HG03064 (cell line): ENCODE data around the gene B3GNT4.
"Not testable (repeated sequence)": the region's sequence is repeated elsewhere in the genome, so short reads cannot be mapped to it uniquely, and the experiment has no call there.

ENCODE experiments used
- ATAC-seq: cut with Tn5 transposase; IDR thresholded peaks from one replicate; pipeline ENCODE4 v1.9.1; 2021; ENCODE audit warnings: low read depth; ENCODE audit not compliant: unreplicated experiment

Gene B3GNT4

GRCh38 chr12:122203301-122204166 lies at the start of gene B3GNT4:
TSS of gene B3GNT4 (plus strand) at chr12:122203709. CDS start at chr12:122204619, 910 bp downstream.
- no peak for ATAC-seq

DNA sequence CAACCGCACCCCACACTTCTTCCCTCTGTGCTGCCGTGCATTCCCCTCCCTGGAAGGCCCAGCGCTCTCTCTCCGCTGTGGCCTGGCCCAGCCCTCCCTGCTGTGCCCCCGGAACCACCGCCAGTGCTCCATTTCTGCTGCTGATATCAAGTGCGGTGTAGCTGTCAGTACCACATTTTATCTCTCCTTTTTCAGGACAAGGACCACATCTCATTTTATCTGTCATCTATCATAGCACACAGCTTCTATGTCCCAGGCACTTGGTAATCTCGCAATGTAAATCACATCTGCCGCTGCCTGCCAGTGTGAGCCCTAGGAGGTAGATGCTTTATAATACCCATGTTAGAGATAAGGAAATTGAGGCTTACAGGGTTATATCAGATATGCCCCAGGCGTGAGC lies 47.8 kb upstream of the B3GNT4 start:
- no peak for ATAC-seq

- no peak for ATAC-seq
Measured at GRCh38 chr12:122158700-122159285, 44.7 kb upstream of the B3GNT4 start.

DNA sequence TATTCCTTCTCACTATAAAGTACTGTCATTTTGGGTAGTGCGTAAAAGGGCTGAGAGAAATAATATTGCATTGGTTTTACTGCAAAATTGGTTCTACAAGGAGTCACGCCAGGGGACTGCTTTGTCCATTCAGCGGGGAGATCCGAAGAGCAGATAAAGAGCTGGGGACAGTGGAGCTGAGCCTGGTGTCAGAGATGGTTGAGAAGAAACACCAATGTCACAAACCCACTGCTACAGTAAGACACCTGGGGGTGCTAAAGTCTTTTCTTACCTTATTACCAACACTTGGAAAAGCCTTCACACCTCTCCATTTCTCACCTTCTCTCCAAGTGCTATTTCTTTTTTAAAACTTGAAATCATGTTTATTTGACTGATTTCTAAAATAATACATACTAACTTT lies 43.6 kb upstream of the B3GNT4 start:
- no peak for ATAC-seq

DNA sequence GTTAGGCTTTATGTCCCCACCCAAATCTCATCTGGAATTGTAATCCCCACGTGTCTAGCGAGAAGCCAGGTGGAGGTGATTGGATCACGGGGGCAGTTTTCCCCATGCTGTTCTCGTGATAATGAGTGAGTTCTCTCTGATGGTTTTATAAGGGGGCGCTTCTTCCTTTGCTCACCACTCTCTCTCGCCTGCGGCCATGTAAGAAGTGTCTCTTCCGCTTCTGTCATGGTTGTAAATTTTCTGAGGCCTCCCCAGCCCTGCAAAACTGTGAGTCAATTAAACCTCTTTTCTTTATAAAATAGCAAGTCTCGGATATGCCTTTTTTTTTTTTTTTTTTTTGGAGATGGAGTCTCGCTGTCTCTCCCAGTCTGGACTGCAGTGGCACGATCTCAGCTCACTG lies 42.7 kb upstream of the B3GNT4 start:
- ATAC-seq, result no peak

- ATAC-seq, result no peak
Measured at GRCh38 chr12:122161682-122162081, 41.8 kb upstream of the B3GNT4 start.

DNA sequence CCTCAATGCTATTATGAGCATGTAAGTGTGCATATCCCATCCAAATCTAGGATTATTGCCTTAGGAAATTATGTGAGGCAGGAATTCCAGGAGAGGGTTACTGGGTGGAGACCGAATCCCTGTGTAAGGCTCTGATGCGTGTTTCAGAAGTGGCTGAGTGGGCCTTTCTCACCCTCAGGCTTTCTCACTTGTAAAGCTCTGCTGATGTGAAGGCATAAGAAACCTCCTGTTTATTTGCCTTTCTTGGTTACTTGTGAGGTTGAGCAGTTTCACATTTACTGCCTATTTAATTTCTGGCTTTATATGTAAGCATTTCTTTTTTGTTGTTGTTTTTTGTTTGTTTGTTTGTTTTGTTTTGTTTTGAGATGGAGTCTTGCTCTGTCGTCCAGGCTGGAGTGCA lies 40.5 kb upstream of the B3GNT4 start:
- no peak for ATAC-seq

GRCh38 chr12:122166422-122167349 lies 36.8 kb upstream of the B3GNT4 start:
- ATAC-seq, result no peak

DNA sequence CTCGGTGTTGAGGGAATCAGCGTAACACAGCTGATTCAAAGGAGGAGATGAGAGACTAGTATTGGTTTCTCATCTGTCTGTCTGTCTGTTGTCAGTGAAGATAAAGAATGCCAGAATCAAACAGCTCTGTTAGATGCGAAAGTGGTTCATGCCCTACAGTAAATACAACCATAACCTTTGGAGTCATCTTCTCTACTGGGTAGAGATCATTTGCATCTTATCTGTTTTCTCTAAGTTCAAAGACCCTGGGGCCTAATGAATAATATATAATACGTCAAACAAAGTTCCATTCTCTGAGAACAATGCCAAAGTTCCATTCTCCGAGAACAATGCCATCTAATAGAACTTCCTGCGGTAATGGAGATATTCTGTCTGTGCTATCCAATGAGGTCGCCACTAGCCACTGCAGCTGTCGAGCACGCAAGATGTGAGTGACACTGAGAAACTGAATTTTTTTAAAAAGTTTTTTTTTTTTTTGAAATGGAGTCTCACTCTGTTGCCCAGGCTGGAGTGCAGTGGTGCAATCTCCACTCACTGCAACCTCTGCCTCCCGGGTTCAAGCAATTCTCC lies 36.1 kb upstream of the B3GNT4 start:
- ATAC-seq, result no peak

DNA sequence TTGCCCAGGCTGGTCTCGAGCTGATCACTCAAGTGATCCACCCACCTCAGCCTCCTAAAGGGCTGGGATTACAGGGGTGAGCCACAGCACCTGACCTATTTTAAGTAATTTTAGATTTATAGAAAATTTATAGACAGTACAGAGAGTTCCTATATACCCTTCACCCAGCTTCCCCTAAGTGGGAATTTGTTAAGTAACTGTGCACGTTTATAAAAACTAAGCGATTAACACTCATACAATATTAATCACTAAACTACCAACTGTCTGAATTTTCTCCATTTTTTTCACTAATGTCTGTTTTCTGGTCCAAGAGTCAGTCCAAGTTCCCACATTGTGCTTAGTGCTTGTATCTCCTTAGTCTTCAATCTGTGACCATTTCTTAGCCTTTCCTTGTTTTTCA lies 35.0 kb upstream of the B3GNT4 start:
- no peak for ATAC-seq

DNA sequence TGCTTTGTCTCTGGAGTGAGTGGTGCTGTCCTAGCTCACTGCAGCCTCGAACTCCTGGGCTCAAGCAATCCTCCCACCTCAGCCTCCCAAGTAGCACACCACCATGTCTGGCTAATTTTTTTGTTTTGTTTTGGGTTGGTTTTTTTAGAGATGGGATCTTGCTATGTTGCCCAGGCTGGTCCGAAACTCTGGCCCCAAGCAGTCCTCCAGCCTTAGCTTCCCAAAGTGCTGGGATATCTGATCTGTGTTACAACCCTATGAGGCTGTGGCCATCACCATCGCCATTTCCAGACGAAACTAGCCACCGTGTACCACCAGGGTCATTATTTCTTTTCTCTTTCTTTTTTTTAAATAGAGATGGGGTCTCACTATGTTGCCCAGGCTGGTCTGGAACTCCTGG lies 32.1 kb upstream of the B3GNT4 start:
- ATAC-seq, result no peak

- ATAC-seq, result no peak
Measured at GRCh38 chr12:122172262-122172939, 31.1 kb upstream of the B3GNT4 start.

- ATAC-seq, result no peak
Measured at GRCh38 chr12:122174155-122174845, 29.2 kb upstream of the B3GNT4 start, which contains the start of gene IL31. TSS of gene IL31 (minus strand) at chr12:122174221. CDS start at chr12:122174172, 49 bp downstream.

- not testable (repeated sequence) for ATAC-seq
Measured at GRCh38 chr12:122176473-122176872, 27.0 kb upstream of the B3GNT4 start.

DNA sequence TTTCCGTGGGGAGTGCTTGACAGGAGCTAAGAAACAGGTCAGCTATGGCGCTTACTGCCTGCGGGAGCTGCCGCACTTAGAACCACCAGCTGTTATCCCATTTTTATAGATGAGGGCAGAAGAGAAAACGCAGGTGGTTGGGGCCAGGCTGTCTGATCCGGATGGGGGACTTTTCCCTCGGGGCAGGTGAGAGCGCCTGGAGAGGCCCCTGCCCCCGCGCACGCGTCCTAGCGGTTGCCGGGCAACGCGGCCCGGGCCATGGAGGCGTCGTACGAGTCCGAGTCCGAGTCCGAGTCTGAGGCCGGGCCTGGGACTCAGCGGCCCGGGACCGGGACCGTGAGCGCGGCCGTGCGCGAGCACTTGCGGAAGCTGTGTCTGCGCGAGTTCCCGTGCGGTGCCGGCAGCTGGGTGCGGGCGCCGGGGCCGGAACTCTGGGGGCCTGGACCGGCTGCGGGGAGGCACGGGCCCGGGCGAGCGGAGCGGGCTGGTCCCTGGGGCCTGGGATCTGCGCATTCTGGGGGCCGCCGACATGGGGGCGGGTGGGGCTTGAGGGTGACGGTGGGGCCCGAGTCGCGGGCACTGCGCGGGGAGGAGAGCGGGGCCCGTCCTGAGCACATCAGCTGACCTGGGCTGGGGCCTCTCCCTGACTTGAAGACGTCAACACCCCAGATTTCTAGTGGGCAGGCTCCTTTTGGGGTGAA lies 20.5 kb upstream of the B3GNT4 start, which contains the start of gene LRRC43:
Gene LRRC43, plus strand, starts transcription at position 237 of the 701 bp plus-strand sequence. Its CDS starts 22 bp downstream, at position 259.
- ATAC-seq, result no peak

DNA sequence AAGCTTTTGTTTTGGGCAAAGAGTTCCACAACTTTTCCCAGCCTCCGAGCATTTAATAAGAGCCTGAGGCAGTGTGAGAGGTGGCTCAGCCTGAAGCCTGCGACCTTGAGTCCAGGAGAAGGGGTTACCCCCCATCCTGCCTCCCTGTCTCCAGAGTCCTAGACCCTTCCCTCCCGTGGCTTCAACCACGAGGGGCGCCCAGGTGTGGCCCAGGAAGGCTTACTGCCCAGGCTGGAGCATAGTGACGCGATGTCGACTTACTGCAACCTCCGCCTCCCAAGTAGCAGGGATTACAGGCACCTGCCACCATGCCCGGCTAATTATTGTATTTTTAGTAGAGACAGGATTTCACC lies 19.9 kb upstream of the B3GNT4 start:
- ATAC-seq, result no peak

DNA sequence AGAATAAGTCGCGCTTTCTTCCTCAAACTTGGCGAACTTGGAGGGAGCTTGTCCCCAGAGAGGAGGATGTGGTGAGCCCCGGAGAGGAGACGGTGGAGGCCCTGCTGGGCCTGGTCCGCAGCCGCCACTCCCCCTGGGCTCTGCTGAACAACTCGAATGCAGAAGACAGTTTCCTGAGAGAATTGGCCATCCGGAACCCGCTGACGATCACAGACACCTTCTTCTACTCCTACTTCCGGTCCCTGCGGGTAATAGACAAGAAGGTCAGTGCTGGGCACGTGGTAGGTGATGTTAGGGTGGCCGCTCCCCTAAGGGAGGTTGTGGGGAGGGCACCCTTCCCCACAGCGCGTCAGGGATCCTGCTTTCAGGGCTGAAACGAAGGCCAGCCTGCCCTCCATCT lies 19.0 kb upstream of the B3GNT4 start:
- no peak for ATAC-seq

- no peak for ATAC-seq
Measured at GRCh38 chr12:122185079-122185478, 18.4 kb upstream of the B3GNT4 start.
